GM13976 (cell line): ENCODE results near the gene GADD45B.

Experiments used
- DNase-seq: peaks from one replicate; pipeline ENCODE4 v3.0.0; 2012; ENCODE audit warnings: low spot score
- in situ Hi-C: fragments of 300-500 bp; cut with MboI; formaldehyde crosslinking; loops from one replicate; pipeline ENCODE4 v1.12.0; 2022; ENCODE audit warnings: low sequenced_read_pairs, mixed read lengths, inconsistent platforms; ENCODE audit not compliant: unreplicated experiment
- TF ChIP-seq, protein P1 (sequence below): IDR thresholded peaks from 2 replicates; pipeline ENCODE4 v1.5.1; 2012; ENCODE audit warnings: borderline replicate concordance, mild to moderate bottlenecking; ENCODE audit not compliant: insufficient read depth; ENCODE audit errors: extremely low read depth, missing control alignments, control extremely low read depth

The GADD45B gene

DNA sequence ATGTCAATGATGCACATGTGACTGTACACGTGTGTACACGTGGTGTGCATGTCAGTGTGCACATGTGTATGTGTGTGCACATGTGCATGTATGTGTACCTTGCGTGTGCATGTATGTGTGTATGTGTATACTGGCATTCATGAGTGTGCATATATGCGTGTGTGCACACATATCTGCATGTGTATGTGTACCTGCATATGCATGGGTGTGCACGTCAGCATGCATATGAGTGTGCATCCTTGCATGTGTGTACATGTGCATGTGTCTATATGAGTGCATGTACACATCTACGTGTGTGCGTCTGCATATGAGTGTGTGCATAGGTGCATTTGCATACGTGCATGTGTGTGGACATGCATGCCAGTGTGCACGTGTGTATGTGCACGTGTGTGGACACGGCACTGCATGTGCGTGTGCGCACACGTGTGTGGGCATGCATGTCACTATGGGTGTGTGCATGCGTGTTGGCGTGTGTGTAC, 48.5 kb downstream of the GADD45B start:
- no peak for DNase-seq
- in situ Hi-C loops = no loop called here
- TF ChIP-seq, protein P1, sequence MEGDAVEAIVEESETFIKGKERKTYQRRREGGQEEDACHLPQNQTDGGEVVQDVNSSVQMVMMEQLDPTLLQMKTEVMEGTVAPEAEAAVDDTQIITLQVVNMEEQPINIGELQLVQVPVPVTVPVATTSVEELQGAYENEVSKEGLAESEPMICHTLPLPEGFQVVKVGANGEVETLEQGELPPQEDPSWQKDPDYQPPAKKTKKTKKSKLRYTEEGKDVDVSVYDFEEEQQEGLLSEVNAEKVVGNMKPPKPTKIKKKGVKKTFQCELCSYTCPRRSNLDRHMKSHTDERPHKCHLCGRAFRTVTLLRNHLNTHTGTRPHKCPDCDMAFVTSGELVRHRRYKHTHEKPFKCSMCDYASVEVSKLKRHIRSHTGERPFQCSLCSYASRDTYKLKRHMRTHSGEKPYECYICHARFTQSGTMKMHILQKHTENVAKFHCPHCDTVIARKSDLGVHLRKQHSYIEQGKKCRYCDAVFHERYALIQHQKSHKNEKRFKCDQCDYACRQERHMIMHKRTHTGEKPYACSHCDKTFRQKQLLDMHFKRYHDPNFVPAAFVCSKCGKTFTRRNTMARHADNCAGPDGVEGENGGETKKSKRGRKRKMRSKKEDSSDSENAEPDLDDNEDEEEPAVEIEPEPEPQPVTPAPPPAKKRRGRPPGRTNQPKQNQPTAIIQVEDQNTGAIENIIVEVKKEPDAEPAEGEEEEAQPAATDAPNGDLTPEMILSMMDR = no peak

DNA sequence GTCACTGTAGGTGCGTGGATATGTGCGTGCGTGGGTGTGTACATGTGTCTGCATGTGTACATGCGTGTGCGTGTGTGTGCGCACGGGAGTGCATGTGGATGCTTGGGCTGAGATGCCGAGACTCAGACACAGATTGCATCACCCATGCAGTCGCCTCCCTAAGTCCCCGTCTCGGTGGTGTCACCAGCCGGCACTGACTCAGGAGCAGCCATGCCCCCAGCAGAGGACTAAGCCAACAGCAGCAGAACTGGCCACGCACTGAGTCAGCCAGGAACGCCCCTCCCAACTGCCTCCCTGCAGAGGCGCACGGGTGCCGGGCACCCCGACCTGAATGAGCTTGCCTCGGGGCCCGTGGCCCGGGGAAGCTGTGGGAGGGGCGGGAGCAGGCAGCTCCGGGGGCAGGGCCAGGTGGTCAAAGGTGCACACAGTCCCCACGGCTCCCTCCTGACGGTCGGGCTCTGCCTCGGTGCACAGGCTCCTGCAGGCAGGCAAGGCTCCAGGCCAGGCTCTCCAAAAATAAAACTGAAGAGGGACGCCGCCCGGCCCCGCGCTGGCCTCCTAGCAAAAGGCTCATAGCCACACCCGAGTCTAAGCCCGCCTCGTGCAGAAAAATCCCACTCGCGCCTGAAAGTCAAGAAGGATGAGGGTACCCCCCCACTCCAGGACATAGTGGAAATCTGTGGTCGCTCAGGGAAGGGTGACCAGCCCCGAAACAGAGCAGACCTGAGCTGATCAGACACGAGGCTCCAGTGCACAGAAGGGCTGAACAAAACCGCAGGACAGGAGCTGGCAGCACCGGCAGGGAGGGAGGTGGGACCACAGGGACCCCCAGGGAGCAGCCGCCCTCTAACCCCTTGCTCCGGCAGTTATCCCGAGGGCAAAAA, 49.2 kb downstream of the GADD45B start:
- DNase-seq = no peak
- in situ Hi-C loops = no loop called here

GRCh38 chr19:2527171-2527570, 51.2 kb downstream of the GADD45B start:
- DNase-seq = no peak
- in situ Hi-C loops = no loop called here
- TF ChIP-seq, protein P1 = no peak

More for the DNA sequence above, 49.2 kb downstream of the GADD45B start:
- TF ChIP-seq, protein P1 = no peak

DNA sequence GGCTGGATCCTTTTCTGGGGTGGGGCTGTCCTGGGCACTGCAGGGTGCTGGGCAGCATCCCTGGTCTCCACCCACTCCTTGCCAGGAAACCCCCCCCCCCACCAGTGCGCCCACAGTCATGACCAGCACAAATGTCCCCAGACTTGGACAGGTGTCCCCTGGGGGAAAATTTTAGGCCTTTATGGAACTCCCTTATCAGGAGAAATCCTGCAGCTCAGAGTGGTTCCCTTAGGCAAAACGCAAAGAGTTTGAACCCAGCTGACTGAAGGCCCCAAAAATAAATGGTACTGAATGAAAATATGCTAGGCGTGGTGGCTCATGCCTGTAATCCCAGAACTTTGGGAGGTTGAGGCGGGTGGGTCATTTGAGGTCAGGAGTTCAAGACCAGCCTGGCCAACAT, 51.8 kb downstream of the GADD45B start:
- in situ Hi-C loops = no loop called here
- TF ChIP-seq, protein P1 = no peak
- DNase-seq = no peak
